ENCODE data around the gene RPTOR.
"Not testable (repeated sequence)": the region's sequence is repeated elsewhere in the genome, so short reads cannot be mapped to it uniquely, and the experiment has no call there.

Gene RPTOR

DNA sequence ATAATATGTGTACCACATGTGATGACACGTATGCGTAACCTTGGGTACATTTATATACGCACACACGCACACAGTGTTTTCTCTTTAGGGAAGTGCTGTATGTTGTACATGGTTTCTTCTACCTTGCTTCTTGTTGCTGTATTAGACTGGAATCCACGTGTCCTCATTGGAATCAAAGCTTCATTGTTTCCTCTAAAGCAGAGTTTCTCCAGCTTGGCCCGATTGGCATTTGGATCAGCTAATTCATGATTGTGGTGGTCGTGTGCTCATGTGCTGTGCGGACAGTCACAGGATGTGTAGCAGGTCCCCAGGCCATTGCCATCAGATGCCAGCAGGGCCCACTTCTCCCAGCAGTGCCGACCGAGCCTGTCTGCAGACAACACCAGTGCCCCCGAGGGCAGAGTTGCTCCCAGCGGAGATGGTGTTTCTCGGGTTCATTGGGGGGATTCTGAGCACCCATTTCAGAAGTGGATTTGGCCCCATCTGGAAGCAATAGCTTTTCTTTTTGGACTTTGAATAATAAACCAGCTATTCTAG, 148.4 kb downstream of the RPTOR start:
- no peaks in the 10 kb centered on the region for H3K36me3 ChIP-seq (ENCODE audit: insufficient read depth, low read length)
- DNase-seq (ENCODE audit: low read depth, low spot score): no peak
- no peak for TF ChIP-seq FOXP2 (optimal IDR thresholded peaks at IDR 0.05; ENCODE audit: control extremely low read depth, extremely low read length, insufficient read depth)
- no peak for TF ChIP-seq EZH2 (IDR thresholded peaks at IDR 0.05)
- TF ChIP-seq POLR2AphosphoS5 (IDR thresholded peaks at IDR 0.05; ENCODE audit: borderline replicate concordance, low read depth, low read length): no peak
- no peak overlapping the region for H3K4me3 ChIP-seq
- 0 out of 2 replicates have a peak overlapping the region, but pooled peaks have one; percentile 11 for H3K27ac ChIP-seq
- H3K9me3 ChIP-seq (ENCODE audit: low read depth, low read length): no peaks in the 10 kb centered on the region
- no peak overlapping the region for H3K9ac ChIP-seq (ENCODE audit: insufficient read length)

DNA sequence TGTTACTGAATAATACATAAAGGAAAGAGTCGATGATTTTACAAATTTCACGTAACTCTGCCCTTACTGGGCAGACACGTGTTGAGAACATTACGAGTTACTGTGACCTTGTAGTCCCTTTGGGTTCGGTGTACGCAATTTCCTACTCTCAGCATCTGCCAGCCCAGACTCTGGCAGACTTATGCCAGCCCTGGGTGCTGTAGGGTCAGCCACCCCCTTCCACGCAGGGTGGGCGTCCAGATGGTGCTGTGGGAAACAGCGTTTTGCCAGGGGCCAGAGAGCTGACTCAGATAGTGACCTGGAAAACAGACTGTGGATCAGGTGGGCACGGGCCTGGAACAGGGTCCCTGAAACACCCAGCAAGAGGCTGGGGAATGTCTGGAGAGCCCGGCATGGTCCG, 148.9 kb downstream of the RPTOR start:
- Histone ChIP-seq H3K4me3 (no peak overlapping the region), H3K36me3 (ENCODE audit: insufficient read depth, low read length) (no peaks in the 10 kb centered on the region), H3K9ac (ENCODE audit: insufficient read length) (no peak overlapping the region), H3K9me3 (ENCODE audit: low read depth, low read length) (no peaks in the 10 kb centered on the region), H3K27ac (0 out of 2 replicates have a peak overlapping the region, but pooled peaks have one; percentile 11)
- TF ChIP-seq EZH2 (IDR thresholded peaks at IDR 0.05) (no peak), POLR2AphosphoS5 (IDR thresholded peaks at IDR 0.05; ENCODE audit: borderline replicate concordance, low read depth, low read length) (no peak), FOXP2 (optimal IDR thresholded peaks at IDR 0.05; ENCODE audit: control extremely low read depth, extremely low read length, insufficient read depth) (no peak)
- DNase-seq (ENCODE audit: low read depth, low spot score): no peak

DNA sequence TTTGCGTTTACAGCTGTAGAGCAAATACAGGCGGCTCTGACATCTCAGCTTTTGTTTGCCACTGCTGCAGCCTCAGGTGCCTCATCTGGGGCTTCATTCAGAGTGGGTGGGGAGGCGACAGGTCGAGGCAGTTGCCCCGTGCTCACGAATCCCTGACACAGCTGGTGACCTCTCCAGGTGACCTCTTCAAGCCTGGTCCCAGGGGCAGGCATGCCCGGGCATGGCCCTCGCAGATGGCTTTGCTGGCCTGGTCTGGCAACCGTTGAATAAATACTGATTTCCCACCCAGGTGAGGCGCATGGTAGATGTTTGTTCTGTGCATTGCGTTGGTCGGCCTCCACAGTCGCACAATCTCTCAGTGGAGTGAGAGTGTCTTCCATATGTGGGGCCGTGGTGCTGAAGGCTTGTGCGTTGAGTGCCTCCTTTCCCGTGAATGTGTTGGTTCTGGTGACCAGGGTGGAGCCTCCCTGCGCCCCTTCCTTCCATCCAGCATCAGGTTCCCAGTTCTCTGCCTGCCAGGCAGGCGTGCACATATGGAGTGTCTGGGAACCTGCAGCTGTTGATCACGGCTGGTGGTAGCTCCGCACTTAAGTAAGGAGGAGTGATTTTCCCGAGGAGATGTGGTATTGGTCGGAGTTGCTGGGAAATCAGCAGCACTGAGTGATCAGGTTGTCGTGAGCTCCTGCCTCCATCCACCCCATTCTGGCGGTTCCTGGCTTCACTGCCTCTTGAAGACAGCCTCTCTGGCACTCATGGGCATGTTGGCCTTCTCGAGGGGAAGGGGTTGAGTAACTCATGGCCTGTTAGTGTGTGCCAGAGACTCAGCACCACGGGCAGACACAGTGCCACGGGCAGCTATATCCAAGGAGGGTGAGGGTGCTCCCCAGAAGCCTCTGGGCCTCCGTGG, 149.7 kb downstream of the RPTOR start:
- Histone ChIP-seq H3K4me3 (no peak overlapping the region), H3K9me3 (ENCODE audit: low read depth, low read length) (no peaks in the 10 kb centered on the region), H3K27ac (no peak overlapping the region), H3K36me3 (ENCODE audit: insufficient read depth, low read length) (no peaks in the 10 kb centered on the region), H3K9ac (ENCODE audit: insufficient read length) (no peak overlapping the region)
- TF ChIP-seq EZH2 (IDR thresholded peaks at IDR 0.05): no peak
- TF ChIP-seq POLR2AphosphoS5 (IDR thresholded peaks at IDR 0.05; ENCODE audit: borderline replicate concordance, low read depth, low read length): no peak
- DNase-seq (ENCODE audit: low read depth, low spot score): no peak

DNA sequence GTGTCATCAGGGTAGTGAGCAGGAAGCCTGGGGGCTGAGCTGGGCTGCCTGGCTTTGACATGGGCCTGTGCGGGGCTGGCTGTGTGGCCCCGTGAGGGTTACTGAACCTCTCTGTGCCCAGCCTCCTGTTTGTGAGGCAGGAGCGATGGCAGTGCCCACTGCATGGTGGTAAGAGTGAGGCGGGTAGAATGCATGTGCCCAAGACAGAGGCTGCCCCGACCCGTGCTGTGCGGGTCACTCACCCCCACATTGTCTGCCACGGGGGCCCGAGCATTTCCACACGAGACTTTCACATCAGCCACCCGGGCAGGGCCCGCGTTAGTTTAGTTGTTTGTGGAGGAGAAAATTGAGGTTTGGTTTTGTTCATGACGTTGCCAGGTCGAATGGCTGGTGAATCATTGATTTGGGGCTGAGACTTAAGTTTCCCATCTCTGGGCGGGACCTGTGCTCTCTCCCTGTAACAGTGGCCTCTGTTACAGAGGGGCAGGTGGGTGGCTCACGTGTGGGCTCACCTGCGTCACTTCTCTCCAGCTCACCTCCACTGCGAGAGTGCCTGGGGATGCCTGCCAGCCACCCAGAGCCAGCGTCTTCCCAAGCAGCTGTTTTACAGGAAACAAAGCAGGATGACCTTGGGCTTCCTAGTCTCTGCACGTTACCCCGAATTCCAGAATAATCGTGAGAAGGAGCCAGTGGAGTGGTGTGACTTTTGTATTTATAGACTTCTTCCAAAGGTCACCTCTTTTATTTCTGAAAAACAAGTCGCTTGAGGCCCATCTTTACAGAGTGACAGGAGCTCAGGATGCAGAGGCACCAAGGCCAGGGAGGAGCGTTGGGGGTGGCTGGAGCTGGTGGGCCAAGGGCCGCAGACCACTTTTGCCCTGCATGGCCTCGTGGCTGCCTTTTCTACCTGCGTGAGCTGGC, 150.6 kb downstream of the RPTOR start:
- no peak for DNase-seq (ENCODE audit: low read depth, low spot score)
- Histone ChIP-seq H3K27ac (no peak overlapping the region), H3K4me3 (no peak overlapping the region)

DNA sequence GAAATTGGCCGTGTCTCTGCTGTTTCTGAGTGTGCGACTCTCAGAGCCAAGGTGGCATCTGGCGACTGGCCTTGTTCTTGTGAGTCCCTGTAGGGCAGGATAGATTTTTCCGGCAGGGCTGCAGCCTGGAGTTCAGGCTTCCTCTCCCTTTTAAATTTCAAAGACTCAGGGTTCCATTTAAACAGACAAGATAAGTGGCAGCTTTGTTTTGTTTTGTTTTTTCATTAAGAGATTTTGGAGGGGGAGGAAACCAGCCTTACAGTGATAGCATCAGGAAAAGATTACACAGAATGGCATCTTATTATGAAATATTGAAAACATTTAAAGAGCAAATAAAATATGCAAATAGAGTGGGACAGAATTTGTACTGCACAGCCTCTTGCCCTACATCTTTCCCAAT, 151.3 kb downstream of the RPTOR start:
- no peak overlapping the region for H3K27ac ChIP-seq
- no peak for DNase-seq (ENCODE audit: low read depth, low spot score)
- H3K9me3 ChIP-seq (ENCODE audit: low read depth, low read length): no peaks in the 10 kb centered on the region
- no peak overlapping the region for H3K9ac ChIP-seq (ENCODE audit: insufficient read length)
- H3K36me3 ChIP-seq (ENCODE audit: insufficient read depth, low read length): no peaks in the 10 kb centered on the region
- H3K4me3 ChIP-seq: no peak overlapping the region
- TF ChIP-seq FOXP2 (optimal IDR thresholded peaks at IDR 0.05; ENCODE audit: control extremely low read depth, extremely low read length, insufficient read depth): no peak
- no peak for TF ChIP-seq POLR2AphosphoS5 (IDR thresholded peaks at IDR 0.05; ENCODE audit: borderline replicate concordance, low read depth, low read length)
- TF ChIP-seq EZH2 (IDR thresholded peaks at IDR 0.05): no peak

More for the DNA sequence above, 150.6 kb downstream of the RPTOR start:
- Histone ChIP-seq H3K9ac (ENCODE audit: insufficient read length) (no peak overlapping the region), H3K9me3 (ENCODE audit: low read depth, low read length) (no peaks in the 10 kb centered on the region), H3K36me3 (ENCODE audit: insufficient read depth, low read length) (no peaks in the 10 kb centered on the region)
- TF ChIP-seq EZH2 (IDR thresholded peaks at IDR 0.05) (no peak), POLR2AphosphoS5 (IDR thresholded peaks at IDR 0.05; ENCODE audit: borderline replicate concordance, low read depth, low read length) (no peak)

DNA sequence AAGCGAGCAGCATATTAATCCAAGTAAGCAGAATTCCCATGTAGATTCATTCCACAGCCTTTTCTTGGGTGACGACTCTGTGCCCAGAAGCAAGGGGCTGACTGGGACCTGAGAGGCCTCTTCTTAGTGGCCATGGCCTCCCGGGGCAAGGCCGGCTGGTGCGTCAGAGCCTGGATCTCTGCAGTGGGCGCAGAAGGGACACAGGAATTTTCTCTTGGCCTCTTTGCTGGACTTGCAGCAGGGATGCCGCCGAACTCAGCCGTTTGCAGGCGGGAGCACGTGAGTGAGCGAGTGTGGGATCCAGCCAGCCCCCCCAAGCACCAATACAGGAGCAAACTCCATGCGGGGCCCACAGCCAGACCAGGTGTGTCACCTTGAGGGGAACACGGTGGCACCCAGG, 151.8 kb downstream of the RPTOR start:
- Histone ChIP-seq H3K9ac (ENCODE audit: insufficient read length) (no peak overlapping the region), H3K27ac (no peak overlapping the region), H3K9me3 (ENCODE audit: low read depth, low read length) (no peaks in the 10 kb centered on the region), H3K36me3 (ENCODE audit: insufficient read depth, low read length) (no peaks in the 10 kb centered on the region), H3K4me3 (no peak overlapping the region)
- TF ChIP-seq FOXP2 (optimal IDR thresholded peaks at IDR 0.05; ENCODE audit: control extremely low read depth, extremely low read length, insufficient read depth) (no peak), POLR2AphosphoS5 (IDR thresholded peaks at IDR 0.05; ENCODE audit: borderline replicate concordance, low read depth, low read length) (no peak), EZH2 (IDR thresholded peaks at IDR 0.05) (no peak)
- DNase-seq (ENCODE audit: low read depth, low spot score): no peak

DNA sequence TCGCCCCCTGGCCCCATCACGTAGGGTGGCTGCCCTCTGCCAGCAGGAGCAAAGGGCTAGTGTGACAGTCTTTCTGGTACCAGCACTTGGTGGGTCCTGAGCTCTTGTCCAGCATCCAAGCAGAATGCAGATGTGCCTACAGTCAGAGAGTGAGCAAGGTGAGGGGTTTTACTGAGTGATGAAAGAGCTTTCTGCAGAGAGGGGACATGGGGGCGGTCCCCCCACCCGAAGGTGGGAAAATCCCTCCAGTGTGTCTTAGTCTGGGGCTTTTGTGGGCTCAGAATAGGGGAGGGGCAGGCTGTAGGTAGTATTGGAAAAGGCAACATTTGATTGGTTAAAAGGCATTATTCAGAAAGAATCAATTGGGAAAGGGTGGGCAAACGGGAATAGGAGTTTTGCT, 152.3 kb downstream of the RPTOR start:
- no peak overlapping the region for H3K9ac ChIP-seq (ENCODE audit: insufficient read length)
- no peak overlapping the region for H3K4me3 ChIP-seq
- H3K36me3 ChIP-seq (ENCODE audit: insufficient read depth, low read length): no peaks in the 10 kb centered on the region
- H3K9me3 ChIP-seq (ENCODE audit: low read depth, low read length): no peaks in the 10 kb centered on the region
- no peak for DNase-seq (ENCODE audit: low read depth, low spot score)
- H3K27ac ChIP-seq: no peak overlapping the region
- TF ChIP-seq EZH2 (IDR thresholded peaks at IDR 0.05): no peak
- no peak for TF ChIP-seq FOXP2 (optimal IDR thresholded peaks at IDR 0.05; ENCODE audit: control extremely low read depth, extremely low read length, insufficient read depth)
- TF ChIP-seq POLR2AphosphoS5 (IDR thresholded peaks at IDR 0.05; ENCODE audit: borderline replicate concordance, low read depth, low read length): no peak

DNA sequence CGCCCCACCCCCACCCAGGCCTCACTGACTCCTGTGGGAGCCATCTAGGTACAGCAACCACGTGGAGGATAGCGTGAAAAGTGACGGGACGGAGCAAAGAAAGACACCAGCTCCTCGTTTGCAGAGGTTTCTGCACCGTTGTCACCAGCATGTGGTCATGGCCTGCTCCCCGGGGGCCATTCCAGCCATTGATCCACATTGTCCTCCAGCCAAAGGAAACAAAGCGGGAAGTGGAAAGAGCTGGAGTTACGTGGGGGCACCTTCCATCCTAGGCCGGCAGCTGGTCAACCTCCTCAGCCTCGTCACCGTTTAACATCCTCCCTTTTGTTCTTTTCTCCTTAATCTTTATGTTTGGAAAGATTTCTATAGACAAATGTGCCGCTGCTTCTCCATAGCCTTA, 153.7 kb downstream of the RPTOR start:
- Histone ChIP-seq H3K9me3 (ENCODE audit: low read depth, low read length) (no peaks in the 10 kb centered on the region), H3K36me3 (ENCODE audit: insufficient read depth, low read length) (no peaks in the 10 kb centered on the region), H3K27ac (no peak overlapping the region), H3K4me3 (no peak overlapping the region), H3K9ac (ENCODE audit: insufficient read length) (no peak overlapping the region)
- TF ChIP-seq POLR2AphosphoS5 (IDR thresholded peaks at IDR 0.05; ENCODE audit: borderline replicate concordance, low read depth, low read length) (no peak), FOXP2 (optimal IDR thresholded peaks at IDR 0.05; ENCODE audit: control extremely low read depth, extremely low read length, insufficient read depth) (no peak)
- DNase-seq (ENCODE audit: low read depth, low spot score): no peak

DNA sequence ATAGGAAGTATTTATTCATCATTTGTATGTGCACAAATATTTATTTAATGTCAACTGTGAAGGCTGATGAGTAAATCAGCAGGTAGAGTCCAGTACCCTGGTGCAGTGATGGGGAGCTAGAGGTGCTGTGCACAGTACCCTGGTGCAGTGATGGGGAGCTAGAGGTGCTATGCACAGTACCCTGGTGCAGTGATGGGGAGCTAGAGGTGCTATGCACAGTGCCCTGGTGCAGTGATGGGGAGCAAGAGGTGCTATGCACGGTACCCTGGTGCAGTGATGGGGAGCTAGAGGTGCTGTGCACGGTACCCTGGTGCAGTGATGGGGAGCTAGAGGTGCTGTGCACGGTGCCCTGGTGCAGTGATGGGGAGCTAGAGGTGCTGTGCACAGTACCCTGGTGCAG, 154.6 kb downstream of the RPTOR start:
- not testable (repeated sequence) for H3K4me3 ChIP-seq; H3K27ac ChIP-seq; H3K9me3 ChIP-seq (ENCODE audit: low read depth, low read length); H3K36me3 ChIP-seq (ENCODE audit: insufficient read depth, low read length); DNase-seq (ENCODE audit: low read depth, low spot score); H3K9ac ChIP-seq (ENCODE audit: insufficient read length)
